WTC11 (cell line): ENCODE results near the gene RGS14. TPM values are rescaled to one million over a fixed set of nuclear protein-coding genes. Genes with fewer than 3 reads are reported as not detected.
A peak's percentile ranks its signal among the peaks of the same experiment; 100 is the strongest.

Source experiments
- ATAC-seq: fragments of 200-7000 bp; cut with Tn5 transposase; 2 replicates; pipeline ENCODE4 v1.10.0; 2021; ENCODE audit warnings: mild to moderate bottlenecking, moderate library complexity
- CTCF ChIA-PET: fragments of 300-600 bp; sonication (Branson Sonifier 250); formaldehyde crosslinking; loops from one replicate; lab custom pipeline; 2021; ENCODE audit warnings: antibody characterized with exemption; lab: Charles Lee
- POLR2A ChIA-PET: fragments of 350-600 bp; sonication (Branson Sonifier 250); formaldehyde crosslinking; loops from one replicate; lab custom pipeline; 2021; ENCODE audit warnings: antibody characterized with exemption; lab: Charles Lee
- DNase-seq: peaks from one replicate; pipeline ENCODE4 v3.0.0; 2021; ENCODE audit warnings: low spot score
- H3K27ac Mint-ChIP-seq: 2 replicates; pipeline ENCODE4 v1.8.0; 2021; ENCODE audit warnings: mixed read lengths
- H3K27me3 Mint-ChIP-seq: 2 replicates; pipeline ENCODE4 v1.8.0; 2021; ENCODE audit warnings: low read depth, mild to moderate bottlenecking, moderate library complexity, mixed read lengths
- H3K36me3 Mint-ChIP-seq: 2 replicates; pipeline ENCODE4 v1.8.0; 2021; ENCODE audit warnings: mixed read lengths
- H3K4me1 Mint-ChIP-seq: 2 replicates; pipeline ENCODE4 v1.8.0; 2022; ENCODE audit warnings: mixed read lengths
- H3K4me3 Mint-ChIP-seq: 2 replicates; pipeline ENCODE4 v1.8.0; 2021; ENCODE audit warnings: mild to moderate bottlenecking, moderate library complexity, mixed read lengths
- H3K9me3 Mint-ChIP-seq: 2 replicates; pipeline ENCODE4 v1.8.0; 2021; ENCODE audit warnings: mixed read lengths
- ATF1 ChIP-seq: sonication (generic); formaldehyde crosslinking; IDR thresholded peaks from 2 replicates; pipeline ENCODE4 v1.8.1; 2023; ENCODE audit warnings: mild to moderate bottlenecking, moderate library complexity, missing genetic modification reagents
- CREM ChIP-seq: sonication (generic); formaldehyde crosslinking; IDR thresholded peaks from 2 replicates; pipeline ENCODE4 v1.8.1; 2022; ENCODE audit warnings: mild to moderate bottlenecking, missing genetic modification reagents, moderate library complexity
- E2F1 ChIP-seq: sonication (generic); formaldehyde crosslinking; IDR thresholded peaks from 2 replicates; pipeline ENCODE4 v1.8.0; 2022; ENCODE audit warnings: mild to moderate bottlenecking, missing genetic modification reagents
- ESRRA ChIP-seq: sonication (generic); formaldehyde crosslinking; IDR thresholded peaks from 2 replicates; pipeline ENCODE4 v1.8.1; 2022; ENCODE audit warnings: mild to moderate bottlenecking, missing genetic modification reagents, borderline replicate concordance
- FOXP4 ChIP-seq: sonication (generic); formaldehyde crosslinking; IDR thresholded peaks from 2 replicates; pipeline ENCODE4 v1.8.0; 2022; ENCODE audit warnings: mild to moderate bottlenecking, missing genetic modification reagents
- GRHL2 ChIP-seq: fragments of 250-450 bp; sonication (Bioruptor Pico); IDR thresholded peaks from 2 replicates; pipeline ENCODE4 v1.8.0; 2022; ENCODE audit warnings: mild to moderate bottlenecking, moderate library complexity; ENCODE audit not compliant: insufficient replicate concordance, severe bottlenecking
- JUN ChIP-seq: sonication (generic); formaldehyde crosslinking; IDR thresholded peaks from 2 replicates; pipeline ENCODE4 v1.8.0; 2023; ENCODE audit warnings: mild to moderate bottlenecking, missing genetic modification reagents
- NR2C2 ChIP-seq: sonication (generic); formaldehyde crosslinking; IDR thresholded peaks from 2 replicates; pipeline ENCODE4 v1.8.0; 2022; ENCODE audit warnings: mild to moderate bottlenecking, missing genetic modification reagents
- TCF7 ChIP-seq: sonication (generic); formaldehyde crosslinking; IDR thresholded peaks from 2 replicates; pipeline ENCODE4 v1.8.0; 2022; ENCODE audit warnings: mild to moderate bottlenecking, low read depth, missing genetic modification reagents, moderate library complexity
- ZNF232 ChIP-seq: sonication (generic); formaldehyde crosslinking; IDR thresholded peaks from 2 replicates; pipeline ENCODE4 v1.8.0; 2022; ENCODE audit warnings: mild to moderate bottlenecking, missing genetic modification reagents
- total RNA-seq: library from RNA; stranded (reverse); gene quantifications from 3 replicates; pipeline ENCODE4 v1.2.3, GENCODE V29; 2021
- TF ChIP-seq, protein P1 (sequence below): sonication (generic); formaldehyde crosslinking; IDR thresholded peaks from 2 replicates; pipeline ENCODE4 v1.8.1; 2023; ENCODE audit warnings: mild to moderate bottlenecking, missing genetic modification reagents
- TF ChIP-seq, protein P2 (sequence below): sonication (generic); formaldehyde crosslinking; IDR thresholded peaks from 2 replicates; pipeline ENCODE4 v1.8.0; 2022; ENCODE audit warnings: missing genetic modification reagents
- TF ChIP-seq, protein P3 (sequence below): sonication (generic); formaldehyde crosslinking; IDR thresholded peaks from 2 replicates; pipeline ENCODE4 v1.8.0; 2023; ENCODE audit warnings: missing genetic modification reagents
- TF ChIP-seq, protein P4 (sequence below): sonication (generic); formaldehyde crosslinking; IDR thresholded peaks from 2 replicates; pipeline ENCODE4 v1.8.1; 2022; ENCODE audit warnings: mild to moderate bottlenecking, moderate library complexity, missing genetic modification reagents
- TF ChIP-seq, protein P5 (sequence below): fragments of 250-450 bp; sonication (Bioruptor Pico); IDR thresholded peaks from 2 replicates; pipeline ENCODE4 v1.8.0; 2021; ENCODE audit warnings: mild to moderate bottlenecking

The RGS14 gene
- total RNA-seq, 1 experiment from 2014 or later: 74.6 TPM

- DNase-seq (no peak), ATAC-seq (peak; percentile 46)
- peaks cover 26% of the 10 kb centered on the region for H3K4me1 Mint-ChIP-seq
- H3K36me3 Mint-ChIP-seq: peaks cover 16% of the 10 kb centered on the region
- ChIA-PET POLR2A (no interaction called here), CTCF (interaction anchor here (0.7 to 1.4 kb wide), 3 partner anchors 16 to 132 kb away, joined by 3 to 8 read pairs (median 4); no protein-coding TSS in a partner anchor)
- TF ChIP-seq ESRRA (CRISPR knock-in tag): no peak
- no peak for TF ChIP-seq JUN
- TF ChIP-seq E2F1 (CRISPR knock-in tag): no peak
- TF ChIP-seq NR2C2 (CRISPR knock-in tag): no peak
- no peak for TF ChIP-seq FOXP4 (CRISPR knock-in tag)
- TF ChIP-seq, protein P1, sequence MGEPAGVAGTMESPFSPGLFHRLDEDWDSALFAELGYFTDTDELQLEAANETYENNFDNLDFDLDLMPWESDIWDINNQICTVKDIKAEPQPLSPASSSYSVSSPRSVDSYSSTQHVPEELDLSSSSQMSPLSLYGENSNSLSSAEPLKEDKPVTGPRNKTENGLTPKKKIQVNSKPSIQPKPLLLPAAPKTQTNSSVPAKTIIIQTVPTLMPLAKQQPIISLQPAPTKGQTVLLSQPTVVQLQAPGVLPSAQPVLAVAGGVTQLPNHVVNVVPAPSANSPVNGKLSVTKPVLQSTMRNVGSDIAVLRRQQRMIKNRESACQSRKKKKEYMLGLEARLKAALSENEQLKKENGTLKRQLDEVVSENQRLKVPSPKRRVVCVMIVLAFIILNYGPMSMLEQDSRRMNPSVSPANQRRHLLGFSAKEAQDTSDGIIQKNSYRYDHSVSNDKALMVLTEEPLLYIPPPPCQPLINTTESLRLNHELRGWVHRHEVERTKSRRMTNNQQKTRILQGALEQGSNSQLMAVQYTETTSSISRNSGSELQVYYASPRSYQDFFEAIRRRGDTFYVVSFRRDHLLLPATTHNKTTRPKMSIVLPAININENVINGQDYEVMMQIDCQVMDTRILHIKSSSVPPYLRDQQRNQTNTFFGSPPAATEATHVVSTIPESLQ: no peak
- no peak for TF ChIP-seq CREM
- TF ChIP-seq, protein P2, sequence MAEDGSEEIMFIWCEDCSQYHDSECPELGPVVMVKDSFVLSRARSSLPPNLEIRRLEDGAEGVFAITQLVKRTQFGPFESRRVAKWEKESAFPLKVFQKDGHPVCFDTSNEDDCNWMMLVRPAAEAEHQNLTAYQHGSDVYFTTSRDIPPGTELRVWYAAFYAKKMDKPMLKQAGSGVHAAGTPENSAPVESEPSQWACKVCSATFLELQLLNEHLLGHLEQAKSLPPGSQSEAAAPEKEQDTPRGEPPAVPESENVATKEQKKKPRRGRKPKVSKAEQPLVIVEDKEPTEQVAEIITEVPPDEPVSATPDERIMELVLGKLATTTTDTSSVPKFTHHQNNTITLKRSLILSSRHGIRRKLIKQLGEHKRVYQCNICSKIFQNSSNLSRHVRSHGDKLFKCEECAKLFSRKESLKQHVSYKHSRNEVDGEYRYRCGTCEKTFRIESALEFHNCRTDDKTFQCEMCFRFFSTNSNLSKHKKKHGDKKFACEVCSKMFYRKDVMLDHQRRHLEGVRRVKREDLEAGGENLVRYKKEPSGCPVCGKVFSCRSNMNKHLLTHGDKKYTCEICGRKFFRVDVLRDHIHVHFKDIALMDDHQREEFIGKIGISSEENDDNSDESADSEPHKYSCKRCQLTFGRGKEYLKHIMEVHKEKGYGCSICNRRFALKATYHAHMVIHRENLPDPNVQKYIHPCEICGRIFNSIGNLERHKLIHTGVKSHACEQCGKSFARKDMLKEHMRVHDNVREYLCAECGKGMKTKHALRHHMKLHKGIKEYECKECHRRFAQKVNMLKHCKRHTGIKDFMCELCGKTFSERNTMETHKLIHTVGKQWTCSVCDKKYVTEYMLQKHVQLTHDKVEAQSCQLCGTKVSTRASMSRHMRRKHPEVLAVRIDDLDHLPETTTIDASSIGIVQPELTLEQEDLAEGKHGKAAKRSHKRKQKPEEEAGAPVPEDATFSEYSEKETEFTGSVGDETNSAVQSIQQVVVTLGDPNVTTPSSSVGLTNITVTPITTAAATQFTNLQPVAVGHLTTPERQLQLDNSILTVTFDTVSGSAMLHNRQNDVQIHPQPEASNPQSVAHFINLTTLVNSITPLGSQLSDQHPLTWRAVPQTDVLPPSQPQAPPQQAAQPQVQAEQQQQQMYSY (CRISPR knock-in tag): no peak
- no peak for TF ChIP-seq ZNF232 (CRISPR knock-in tag)
- no peak for TF ChIP-seq TCF7 (CRISPR knock-in tag)
- TF ChIP-seq, protein P3, sequence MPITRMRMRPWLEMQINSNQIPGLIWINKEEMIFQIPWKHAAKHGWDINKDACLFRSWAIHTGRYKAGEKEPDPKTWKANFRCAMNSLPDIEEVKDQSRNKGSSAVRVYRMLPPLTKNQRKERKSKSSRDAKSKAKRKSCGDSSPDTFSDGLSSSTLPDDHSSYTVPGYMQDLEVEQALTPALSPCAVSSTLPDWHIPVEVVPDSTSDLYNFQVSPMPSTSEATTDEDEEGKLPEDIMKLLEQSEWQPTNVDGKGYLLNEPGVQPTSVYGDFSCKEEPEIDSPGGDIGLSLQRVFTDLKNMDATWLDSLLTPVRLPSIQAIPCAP (CRISPR knock-in tag): no peak
- TF ChIP-seq GRHL2 (CRISPR knock-in tag): no peak
- TF ChIP-seq ATF1 (CRISPR knock-in tag): no peak
- TF ChIP-seq, protein P4, sequence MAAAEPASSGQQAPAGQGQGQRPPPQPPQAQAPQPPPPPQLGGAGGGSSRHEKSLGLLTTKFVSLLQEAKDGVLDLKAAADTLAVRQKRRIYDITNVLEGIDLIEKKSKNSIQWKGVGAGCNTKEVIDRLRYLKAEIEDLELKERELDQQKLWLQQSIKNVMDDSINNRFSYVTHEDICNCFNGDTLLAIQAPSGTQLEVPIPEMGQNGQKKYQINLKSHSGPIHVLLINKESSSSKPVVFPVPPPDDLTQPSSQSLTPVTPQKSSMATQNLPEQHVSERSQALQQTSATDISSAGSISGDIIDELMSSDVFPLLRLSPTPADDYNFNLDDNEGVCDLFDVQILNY (CRISPR knock-in tag): no peak
- TF ChIP-seq, protein P5, sequence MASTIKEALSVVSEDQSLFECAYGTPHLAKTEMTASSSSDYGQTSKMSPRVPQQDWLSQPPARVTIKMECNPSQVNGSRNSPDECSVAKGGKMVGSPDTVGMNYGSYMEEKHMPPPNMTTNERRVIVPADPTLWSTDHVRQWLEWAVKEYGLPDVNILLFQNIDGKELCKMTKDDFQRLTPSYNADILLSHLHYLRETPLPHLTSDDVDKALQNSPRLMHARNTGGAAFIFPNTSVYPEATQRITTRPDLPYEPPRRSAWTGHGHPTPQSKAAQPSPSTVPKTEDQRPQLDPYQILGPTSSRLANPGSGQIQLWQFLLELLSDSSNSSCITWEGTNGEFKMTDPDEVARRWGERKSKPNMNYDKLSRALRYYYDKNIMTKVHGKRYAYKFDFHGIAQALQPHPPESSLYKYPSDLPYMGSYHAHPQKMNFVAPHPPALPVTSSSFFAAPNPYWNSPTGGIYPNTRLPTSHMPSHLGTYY (CRISPR knock-in tag): no peak
- no peaks in the 10 kb centered on the region; the same call in 1 of the 2 replicates for H3K27me3 Mint-ChIP-seq
- no peak overlapping the region for H3K4me3 Mint-ChIP-seq
- no peaks in the 10 kb centered on the region for H3K9me3 Mint-ChIP-seq
- peak overlapping the region; percentile 93 for H3K27ac Mint-ChIP-seq
Measured at GRCh38 chr5:177325868-177326381, 31.8 kb upstream of the RGS14 start.
